Heart right ventricle (tissue), 16 donors: ENCODE measurements around the gene S100A11. TPM values are rescaled to one million over a fixed set of nuclear protein-coding genes. Genes with fewer than 3 reads are reported as not detected.

Source experiments
- ATAC-seq, 8 donors: fragments of 200-7000 bp; cut with Tn5 transposase; one replicate each; pipeline ENCODE4 v1.9.1; 2020; ENCODE audit warnings: mild to moderate bottlenecking in 8 of 8, moderate library complexity in 8 of 8, moderate number of reproducible peaks in 1 of 8
- DNase-seq, 2 donors: peaks; one replicate each; pipeline ENCODE4 v3.0.0-alpha.2; 2020
- H3K27ac ChIP-seq, 10 donors: fragments of 200-600 bp; sonication (generic) in 2 of 10; one replicate each; pipeline versions ENCODE4 v1.5.0 to v1.8.0; 2020 to 2022; ENCODE audit warnings: mild to moderate bottlenecking in 3 of 10
- H3K27me3 ChIP-seq, 7 donors: fragments of 200-600 bp; one replicate each; pipeline ENCODE4 v1.8.0; 2021 to 2022; ENCODE audit warnings: mild to moderate bottlenecking in 2 of 7
- H3K36me3 ChIP-seq, 9 donors: fragments of 200-600 bp; sonication (generic) in 1 of 9; one replicate each; pipeline versions ENCODE4 v1.5.0 to v1.8.0; 2020 to 2022; ENCODE audit warnings: mild to moderate bottlenecking in 2 of 9
- H3K4me1 ChIP-seq, 9 donors: fragments of 200-600 bp; sonication (generic) in 1 of 9; one replicate each; pipeline versions ENCODE4 v1.5.0 to v1.8.0; 2020 to 2022; ENCODE audit warnings: mild to moderate bottlenecking in 4 of 9
- H3K4me3 ChIP-seq, 10 donors: fragments of 200-600 bp; sonication (generic) in 2 of 10; one replicate each; pipeline versions ENCODE4 v1.5.0 to v1.8.0; 2020 to 2022; ENCODE audit warnings: mild to moderate bottlenecking in 7 of 10, moderate library complexity in 2 of 10
- H3K9me3 ChIP-seq, 11 donors: fragments of 200-600 bp in 10 of 11; sonication (generic) in 2 of 11; one replicate each; pipeline versions ENCODE4 v1.5.0 to v1.8.0; 2013 to 2022; ENCODE audit warnings: mild to moderate bottlenecking in 2 of 11, control low read depth in 1 of 11, moderate library complexity in 1 of 11
- WGBS, 2 donors: extraction: QIAGEN DNeasy Blood & Tissue Kit; methylation state at CpG; one replicate each; pipeline ENCODE4 v1.1.7; 2013; ENCODE audit warnings: inconsistent platforms in 1 of 2; 5-methylcytosine and 5-hydroxymethylcytosine counted together
- intact Hi-C, 10 donors: fragments of 100-400 bp; cut with DNase I; formaldehyde crosslinking; loops; one replicate each; pipeline versions ENCODE4 v1.11.1 to v1.14.2; 2022
- polyA plus RNA-seq, 2 donors: library from polyadenylated mRNA; stranded (reverse); fragments of 200-250 nt; gene quantifications; one replicate each; pipeline ENCODE4 v1.2.3, GENCODE V29; 2013
- total RNA-seq, 10 donors: library from RNA; stranded (reverse); fragmentation: NEBNext Ultra II Directional in 3 of 10; extraction: Animal tissue kit (Norgen Biotek cat#: 25700) in 3 of 10; gene quantifications; one replicate each; pipeline versions ENCODE4 v1.2.1 to v1.2.4, GENCODE V29; 2021 to 2023
- TF ChIP-seq, protein P1 (sequence below), 9 donors: fragments of 200-600 bp; sonication (generic) in 2 of 9; IDR thresholded peaks; one replicate each; pipeline versions ENCODE4 v1.5.0 to v1.8.0; 2021 to 2022; ENCODE audit warnings: antibody characterized with exemption in 9 of 9, mild to moderate bottlenecking in 5 of 9, moderate library complexity in 1 of 9
- donor health status: Arrhythmogenic right ventricular cardiomyopathy.
- donor health status: ischemic (EF 13 %, LVEDD 7.1; RV severe dilation, severe dysfunction).
- donor health status: healthy with polysubstance abuse.
- donor health status: DM: no; HTN: yes; CAD: no.
- donor health status: DM: no; HTN: no; CAD: no.
- donor health status: ischemic (EF 25% LVEDD 6.9; RV normal size, moderate dysfunction).
- donor health status: ischemic (EF 25% LVEDD 5.7; RV mildly dilated, moderate dysfunction).
- donor health status: healthy.
- donor health status: DM: yes; HTN: yes; CAD: no.
- donor health status: Ischemic cardiomyopathy.
- donor health status: ischemic (EF 35%, LVEDD 5.7; RV mildly dilated, moderate dysfunction).
- donor health status: nonischemic (EF 11% LVEDD 7.7; RV severe dilation, severe dysfunction).
- donor health status: DM: yes; HTN: yes; CAD: no.
- donor health status: PGD.
- donor health status: ischemic (EF 29% LVEDD 5.4; RV normal size, mild dysfunction).
- donor health status: nonischemic (EF 23%, LVEDD 6.1; RV moderate dilation, normal function).

Gene S100A11
- total and polyA plus RNA-seq, 12 donors = 41.4 to 593 (median 56.7) TPM

DNA sequence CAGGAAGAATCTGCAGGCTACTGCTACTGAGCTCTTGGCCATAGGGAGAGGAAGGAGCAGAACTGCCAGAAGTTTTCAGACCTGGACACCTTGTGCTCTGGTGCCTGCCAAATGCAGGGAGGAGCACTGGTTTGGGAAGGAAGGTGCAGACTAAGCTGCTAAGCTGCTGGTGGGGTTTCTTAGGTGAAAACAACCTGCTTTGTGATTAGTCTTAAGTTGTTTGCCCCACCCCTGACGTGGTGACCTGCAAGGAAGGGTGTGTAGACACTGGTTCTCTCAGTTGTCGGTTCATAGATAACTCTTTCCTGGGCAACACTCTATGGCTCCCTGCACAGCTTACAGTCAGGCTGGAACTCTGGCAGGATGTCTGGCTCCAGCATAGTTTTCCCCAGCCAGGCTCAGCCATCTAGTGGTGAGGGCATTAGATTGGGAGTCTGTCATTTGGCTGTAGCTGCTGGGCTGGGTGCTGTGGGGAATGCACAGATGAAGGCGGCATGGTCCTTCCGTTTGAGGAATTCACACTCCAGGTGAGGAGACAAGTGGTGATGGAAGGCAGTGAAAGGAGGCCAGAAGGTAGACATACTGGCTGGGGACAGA is 32.9 kb downstream of the S100A11 start:
- 31 to 42% methylated on average over 4 of the region's 4 CpGs for WGBS, 2 donors
- H3K4me3 ChIP-seq = no peak overlapping the region
- TF ChIP-seq, protein P1, sequence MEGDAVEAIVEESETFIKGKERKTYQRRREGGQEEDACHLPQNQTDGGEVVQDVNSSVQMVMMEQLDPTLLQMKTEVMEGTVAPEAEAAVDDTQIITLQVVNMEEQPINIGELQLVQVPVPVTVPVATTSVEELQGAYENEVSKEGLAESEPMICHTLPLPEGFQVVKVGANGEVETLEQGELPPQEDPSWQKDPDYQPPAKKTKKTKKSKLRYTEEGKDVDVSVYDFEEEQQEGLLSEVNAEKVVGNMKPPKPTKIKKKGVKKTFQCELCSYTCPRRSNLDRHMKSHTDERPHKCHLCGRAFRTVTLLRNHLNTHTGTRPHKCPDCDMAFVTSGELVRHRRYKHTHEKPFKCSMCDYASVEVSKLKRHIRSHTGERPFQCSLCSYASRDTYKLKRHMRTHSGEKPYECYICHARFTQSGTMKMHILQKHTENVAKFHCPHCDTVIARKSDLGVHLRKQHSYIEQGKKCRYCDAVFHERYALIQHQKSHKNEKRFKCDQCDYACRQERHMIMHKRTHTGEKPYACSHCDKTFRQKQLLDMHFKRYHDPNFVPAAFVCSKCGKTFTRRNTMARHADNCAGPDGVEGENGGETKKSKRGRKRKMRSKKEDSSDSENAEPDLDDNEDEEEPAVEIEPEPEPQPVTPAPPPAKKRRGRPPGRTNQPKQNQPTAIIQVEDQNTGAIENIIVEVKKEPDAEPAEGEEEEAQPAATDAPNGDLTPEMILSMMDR (IDR thresholded peaks at IDR 0.05) = peak in 3 of 9 donors; percentile 16 to 27 (median 23)

DNA sequence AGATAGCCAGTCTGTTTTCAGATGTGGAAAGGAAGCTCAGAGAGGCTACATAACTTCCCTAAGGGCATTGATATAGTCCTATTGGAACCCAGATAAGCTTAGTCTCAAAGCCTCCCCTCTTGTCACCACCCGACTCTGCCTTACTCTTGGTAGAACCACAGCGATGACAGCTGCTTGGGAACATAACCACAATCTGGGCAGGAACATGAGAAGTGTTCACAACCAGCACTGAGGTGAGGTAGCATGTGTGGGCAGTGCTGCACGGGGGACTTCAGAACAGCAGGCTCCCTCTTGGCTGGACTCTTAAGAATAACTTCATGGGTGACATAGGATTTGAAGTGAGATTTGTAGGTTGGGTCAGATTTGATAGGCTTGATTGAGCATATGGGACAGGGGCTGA is 33.8 kb downstream of the S100A11 start:
- Histone ChIP-seq H3K4me3 (no peak overlapping the region), H3K36me3 (no peaks in the 10 kb centered on the region), H3K9me3 (no peaks in the 10 kb centered on the region), H3K4me1 (peaks cover 0 to 34% (median 10%) of the 10 kb centered on the region in 9 donors), H3K27me3 (peaks cover 0 to 4% (median 0%) of the 10 kb centered on the region in 7 donors), H3K27ac (no peak overlapping the region)
- WGBS, 2 donors = 17 to 28% methylated on average over 3 of the region's 3 CpGs
- intact Hi-C loops = loop anchor here in 3 of 10 donors (5.0 kb wide), 1 partner anchor 36 kb away; no protein-coding TSS in a partner anchor
- ATAC-seq = peak in 7 of 8 donors; percentile 12 to 77 (median 36)
- no peak for DNase-seq
- TF ChIP-seq, protein P1 (IDR thresholded peaks at IDR 0.05) = no peak

More for the DNA sequence above, 32.9 kb downstream of the S100A11 start:
- Histone ChIP-seq H3K36me3 (no peaks in the 10 kb centered on the region), H3K27ac (no peak overlapping the region), H3K9me3 (no peaks in the 10 kb centered on the region), H3K27me3 (peaks cover 0 to 4% (median 0%) of the 10 kb centered on the region in 7 donors), H3K4me1 (peaks cover 0 to 34% (median 10%) of the 10 kb centered on the region in 9 donors)
- DNase-seq (no peak), ATAC-seq (peak in 5 of 8 donors; percentile 36 to 52 (median 44))
- intact Hi-C loops = loop anchor here in 3 of 10 donors (5.0 kb wide), 1 partner anchor 37 kb away; no protein-coding TSS in a partner anchor

DNA sequence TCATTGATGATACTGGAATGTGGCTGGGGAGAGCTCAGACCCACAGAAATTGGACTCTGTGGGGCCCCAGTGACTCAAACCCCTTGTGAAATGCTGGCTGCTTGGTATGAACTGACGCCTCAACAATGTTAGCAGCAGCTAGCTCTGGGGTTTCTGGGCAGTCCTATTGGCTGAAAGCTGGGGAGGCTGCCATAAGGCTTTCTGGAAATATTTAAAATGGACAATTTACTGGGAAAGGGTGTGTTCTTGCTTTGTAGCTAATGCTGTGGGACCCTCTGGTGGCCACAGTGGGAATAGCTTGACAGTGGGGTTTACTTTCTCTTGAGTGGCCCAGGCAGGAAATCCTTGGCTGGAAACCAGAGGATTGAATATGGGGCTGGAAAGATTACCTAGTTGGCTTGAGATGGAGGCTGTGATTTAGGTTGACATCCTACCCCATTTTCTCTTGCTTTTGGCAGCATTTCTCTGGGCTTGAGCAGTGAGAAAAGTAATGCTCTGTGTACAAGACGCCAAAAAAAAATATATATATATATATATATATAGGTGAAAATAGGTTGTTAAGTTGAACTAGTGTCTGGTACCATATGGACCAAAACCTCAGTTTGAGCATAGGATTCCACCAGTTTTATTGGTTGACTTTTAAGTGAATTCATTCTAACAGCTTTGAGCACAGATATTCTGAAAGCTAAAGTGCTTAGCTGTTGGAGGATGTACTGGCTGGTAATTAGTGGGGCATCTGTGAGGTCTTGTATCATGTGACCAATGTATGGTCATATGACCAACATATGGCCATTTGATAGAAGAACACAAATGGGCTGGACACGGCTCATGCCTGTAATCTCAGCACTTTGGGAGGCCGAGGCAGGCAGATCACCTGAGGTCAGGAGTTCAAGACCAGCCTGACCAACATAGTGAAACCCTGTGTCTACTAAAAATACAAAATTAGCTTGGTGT is 34.9 kb downstream of the S100A11 start:
- DNase-seq = peak; percentile 80 to 91
- TF ChIP-seq, protein P1 (IDR thresholded peaks at IDR 0.05) = peak; percentile 90 to 97 (median 92)
- intact Hi-C loops = loop anchor here in 5 of 10 donors (1.0 to 5.0 kb wide), 3 partner anchors 35 to 68 kb away; no protein-coding TSS in a partner anchor
- Histone ChIP-seq H3K27ac (peak overlapping the region in 6 of 10 donors; percentile 26 to 79 (median 45)), H3K4me1 (peaks cover 0 to 34% (median 10%) of the 10 kb centered on the region in 9 donors), H3K4me3 (no peak overlapping the region), H3K36me3 (no peaks in the 10 kb centered on the region), H3K9me3 (no peaks in the 10 kb centered on the region), H3K27me3 (no peaks in the 10 kb centered on the region)
- WGBS, 2 donors = 66 to 71% methylated on average over 4 of the region's 4 CpGs
- peak in 7 of 8 donors; percentile 53 to 78 (median 64) for ATAC-seq
